Kidney (tissue), 22 donors: Measurements from ENCODE around the gene DRG2. TPM values are rescaled to one million over a fixed set of nuclear protein-coding genes. Genes with fewer than 3 reads are reported as not detected.

Source experiments
- DNase-seq, 5 donors: peaks; one replicate each; pipeline ENCODE4 v3.0.0-alpha.2; 2013 to 2020
- FAIRE-seq: peaks from 2 replicates; lab custom pipeline; 2012; peaks lifted over from hg19 to GRCh38; lab: Jason Lieb, UNC
- H3K27ac ChIP-seq, 2 donors: one replicate each; pipeline ENCODE4 v1.7.0; 2013; ENCODE audit warnings: low read depth in 2 of 2, low read length in 2 of 2, inconsistent platforms in 1 of 2
- H3K27me3 ChIP-seq: one replicate; pipeline ENCODE4 v1.7.1; 2013; ENCODE audit warnings: low read length, inconsistent platforms; ENCODE audit not compliant: control insufficient read depth, insufficient read depth
- H3K36me3 ChIP-seq, 3 donors: one replicate each; pipeline versions ENCODE4 v1.7.0 to v1.7.1; 2013; ENCODE audit warnings: low read length in 3 of 3, control low read depth in 1 of 3, inconsistent platforms in 1 of 3; ENCODE audit not compliant: insufficient read depth in 3 of 3, control insufficient read depth in 2 of 3
- H3K4me1 ChIP-seq, 3 donors: one replicate each; pipeline versions ENCODE4 v1.7.0 to v1.7.1; 2013; ENCODE audit warnings: low read length in 3 of 3, inconsistent platforms in 1 of 3, low read depth in 1 of 3; ENCODE audit not compliant: control insufficient read depth in 2 of 3, insufficient read depth in 2 of 3
- H3K4me3 ChIP-seq, 3 donors: one replicate each; pipeline versions ENCODE4 v1.7.0 to v1.8.1; 2013; ENCODE audit warnings: low read length in 3 of 3, control low read depth in 1 of 3, inconsistent platforms in 1 of 3
- H3K9ac ChIP-seq, 3 donors: one replicate each; pipeline versions ENCODE4 v1.7.0 to v1.7.1; 2013; ENCODE audit warnings: low read length in 3 of 3, control low read depth in 1 of 3, inconsistent platforms in 1 of 3
- H3K9me3 ChIP-seq, 3 donors: one replicate each; pipeline versions ENCODE4 v1.7.0 to v1.7.1; 2013; ENCODE audit warnings: low read length in 3 of 3, control low read depth in 1 of 3, inconsistent platforms in 1 of 3; ENCODE audit not compliant: control insufficient read depth in 2 of 3, insufficient read depth in 1 of 3
- CTCF ChIP-seq: IDR thresholded peaks from 3 replicates; pipeline ENCODE4 v1.5.1; 2012; ENCODE audit warnings: mild to moderate bottlenecking, moderate library complexity, borderline replicate concordance; ENCODE audit not compliant: insufficient read depth; ENCODE audit errors: extremely low read depth
- intact Hi-C: fragments of 100-400 bp; cut with DNase I; formaldehyde crosslinking; loops from one replicate; pipeline ENCODE4 v1.11.1; 2022
- long read RNA-seq, 10 donors: library from polyadenylated mRNA in 1 of 10; unstranded in 1 of 10; transcript quantifications; one replicate each; pipeline ENCODE4 v2.0.0 and lab custom pipeline, GENCODE V29; 2021 to 2026
- polyA plus RNA-seq: library from polyadenylated mRNA; stranded (reverse); fragments of 350-450 nt; fragmentation: Illumina TruSeq; extraction: RNeasy Lipid Tissue Mini Kit (QIAGEN cat#74804); gene quantifications from one replicate; pipeline ENCODE4 v1.2.3, GENCODE V29; 2014; ENCODE audit warnings: low read depth, low replicate concordance; ENCODE audit not compliant: insufficient read depth
- total RNA-seq: library from RNA; stranded (reverse); fragmentation: NEBNext Ultra II Directional; extraction: Animal tissue kit (Norgen Biotek cat#: 25700); gene quantifications from one replicate; pipeline ENCODE4 v1.2.1, GENCODE V29; 2021
- donor health status: control.
- donor health status: control.
- donor health status: control.
- donor health status: control.
- donor health status: control.
- donor health status: DM: yes; HTN: yes; CAD: no.
- donor health status: Normal renal cell carcinoma (clear cell type).

The DRG2 gene
- total RNA-seq, result 39.2 TPM
- 49.3 TPM for polyA plus RNA-seq
- long read RNA-seq, donor 1, transcript DRG2-201 (13 exons, 1,964 nt), result major isoform, 6 of 7 reads
- long read RNA-seq, donor 1, partial matches to known transcripts, result 0 of 7 reads
- long read RNA-seq, donor 1, other reads (novel, unspliced or antisense), result 0 of 7 reads
- long read RNA-seq, donor 2, transcript DRG2-201 (13 exons, 1,964 nt), result major isoform, 13 of 15 reads
- long read RNA-seq, donor 2, partial matches to known transcripts, result 0 of 15 reads
- long read RNA-seq, donor 2, other reads (novel, unspliced or antisense), result 0 of 15 reads
- long read RNA-seq, donor 3, transcript DRG2-201 (13 exons, 1,964 nt), result major isoform, 18 of 21 reads
- long read RNA-seq, donor 3, partial matches to known transcripts, result 0 of 21 reads
- long read RNA-seq, donor 3, other reads (novel, unspliced or antisense), result 0 of 21 reads
- long read RNA-seq, donor 4, transcript DRG2-201 (13 exons, 1,964 nt), result major isoform, 8 of 8 reads
- long read RNA-seq, donor 4, partial matches to known transcripts, result 0 of 8 reads
- long read RNA-seq, donor 4, other reads (novel, unspliced or antisense), result 0 of 8 reads
- long read RNA-seq, donor 5, result 0 reads
- long read RNA-seq, donor 6, result 0 reads
- long read RNA-seq, donor 7, transcript DRG2-201 (13 exons, 1,964 nt), result major isoform, 21 of 36 reads
- long read RNA-seq, donor 7, partial matches to known transcripts, result 7 of 36 reads
- long read RNA-seq, donor 7, other reads (novel, unspliced or antisense), result 6 of 36 reads
- long read RNA-seq, donor 8, full-length matches to known transcripts, result 13 of 13 reads
- long read RNA-seq, donor 8, partial matches to known transcripts, result 0 of 13 reads
- long read RNA-seq, donor 8, other reads (novel, unspliced or antisense), result 0 of 13 reads
- long read RNA-seq, donor 9, transcript DRG2-201 (13 exons, 1,964 nt), result major isoform, 5 of 6 reads
- long read RNA-seq, donor 9, partial matches to known transcripts, result 0 of 6 reads
- long read RNA-seq, donor 9, other reads (novel, unspliced or antisense), result 0 of 6 reads
- long read RNA-seq, donor 10, transcript DRG2-201 (13 exons, 1,964 nt), result major isoform, 5 of 5 reads
- long read RNA-seq, donor 10, partial matches to known transcripts, result 0 of 5 reads
- long read RNA-seq, donor 10, other reads (novel, unspliced or antisense), result 0 of 5 reads

- DNase-seq, result peak; percentile 95 to 96 (median 95)
- intact Hi-C loops, result no loop called here
- Histone ChIP-seq H3K4me1 (peaks cover 0 to 5% (median 0%) of the 10 kb centered on the region in 3 donors), H3K9me3 (no peaks in the 10 kb centered on the region), H3K9ac (peak within 1 kb of the TSS; percentile 72 to 86 (median 75)), H3K27ac (peak within 1 kb of the TSS; percentile 51 to 59), H3K36me3 (peaks cover 0 to 3% (median 0%) of the 10 kb centered on the region in 3 donors), H3K4me3 (peak within 1 kb of the TSS; percentile 84 to 98 (median 87)), H3K27me3 (no peaks in the 10 kb centered on the region)
- no peak for FAIRE-seq
- peak; percentile 27 for TF ChIP-seq CTCF
These were observed at the start of gene DRG2 for GRCh38 chr17:18087610-18088491. TSS of gene DRG2 (plus strand) at chr17:18087948. CDS start at chr17:18088024, 76 bp downstream.

- Histone ChIP-seq H3K27me3 (no peaks in the 10 kb centered on the region), H3K9me3 (no peaks in the 10 kb centered on the region), H3K4me1 (peaks cover 0 to 20% (median 10%) of the 10 kb centered on the region in 3 donors), H3K27ac (peak overlapping the region in 1 of 2 donors; percentile 61), H3K36me3 (no peaks in the 10 kb centered on the region), H3K9ac (peak overlapping the region; percentile 71 to 85 (median 75)), H3K4me3 (peak overlapping the region; percentile 86 to 88 (median 87))
- TF ChIP-seq CTCF, result no peak
- FAIRE-seq (no peak), DNase-seq (peak in 2 of 5 donors; percentile 12 to 16)
- intact Hi-C loops, result loop anchor here (10.0 kb wide), 2 partner anchors 143 to 363 kb away; no protein-coding TSS in a partner anchor
These were observed 49.4 kb upstream of the DRG2 start for GRCh38 chr17:18038149-18038850.
